Activated CD8-positive, alpha-beta memory T cell treated with anti-CD3 and anti-CD28 coated beads, Interleukin-2, amount 50 U/mL, for 4 hours (primary cell): ENCODE measurements around the gene FABP6.

Experiments used
- DNase-seq: peaks from one replicate; pipeline ENCODE4 v3.0.0-alpha.2; 2020

FABP6 gene

DNA sequence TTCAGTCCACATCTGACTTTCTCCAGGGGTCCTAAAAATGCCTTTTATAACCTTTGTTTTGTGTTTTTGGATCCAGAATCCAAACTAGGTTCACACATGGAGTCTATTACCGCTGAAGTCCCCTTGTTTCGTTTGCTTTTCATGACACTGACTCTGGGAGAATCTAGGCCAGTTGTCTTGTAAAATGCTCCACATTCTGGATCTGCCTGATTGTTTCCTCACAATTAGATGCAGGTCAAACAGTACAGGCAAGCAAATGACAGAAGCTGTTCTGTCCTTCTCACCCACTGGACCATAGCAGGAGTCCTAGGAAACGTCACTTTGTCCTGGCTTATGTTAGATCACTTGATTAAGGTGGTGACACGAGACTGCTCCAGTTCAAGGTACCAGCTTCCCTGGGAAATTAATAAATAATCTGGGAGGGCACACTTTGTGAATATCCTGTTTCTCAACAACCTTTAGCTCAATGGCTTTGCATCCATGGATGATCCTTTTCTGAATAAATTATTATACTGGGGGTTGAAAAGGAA, 34.1 kb downstream of the FABP6 start:
- no peak for DNase-seq

DNA sequence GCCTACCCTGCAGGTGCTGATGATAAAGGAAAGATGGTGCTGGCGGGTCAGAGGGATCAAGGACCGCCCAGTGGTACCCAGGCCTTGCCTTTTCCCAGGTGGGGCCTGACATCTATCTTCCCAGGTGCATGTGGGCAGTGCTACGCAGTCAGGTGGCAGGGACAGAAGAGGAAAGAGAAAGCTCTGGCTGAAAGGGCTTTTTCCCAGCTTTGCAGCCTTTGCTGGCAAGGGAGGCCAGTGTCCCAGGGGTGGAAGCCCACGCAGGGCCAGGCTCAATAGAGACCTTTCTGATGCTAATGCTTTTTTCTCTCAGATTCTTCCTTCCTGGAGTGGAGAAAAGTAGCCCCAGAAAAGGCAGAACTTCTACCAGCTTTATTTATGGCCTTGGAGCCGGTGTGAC, 36.7 kb downstream of the FABP6 start:
- DNase-seq, result no peak

DNA sequence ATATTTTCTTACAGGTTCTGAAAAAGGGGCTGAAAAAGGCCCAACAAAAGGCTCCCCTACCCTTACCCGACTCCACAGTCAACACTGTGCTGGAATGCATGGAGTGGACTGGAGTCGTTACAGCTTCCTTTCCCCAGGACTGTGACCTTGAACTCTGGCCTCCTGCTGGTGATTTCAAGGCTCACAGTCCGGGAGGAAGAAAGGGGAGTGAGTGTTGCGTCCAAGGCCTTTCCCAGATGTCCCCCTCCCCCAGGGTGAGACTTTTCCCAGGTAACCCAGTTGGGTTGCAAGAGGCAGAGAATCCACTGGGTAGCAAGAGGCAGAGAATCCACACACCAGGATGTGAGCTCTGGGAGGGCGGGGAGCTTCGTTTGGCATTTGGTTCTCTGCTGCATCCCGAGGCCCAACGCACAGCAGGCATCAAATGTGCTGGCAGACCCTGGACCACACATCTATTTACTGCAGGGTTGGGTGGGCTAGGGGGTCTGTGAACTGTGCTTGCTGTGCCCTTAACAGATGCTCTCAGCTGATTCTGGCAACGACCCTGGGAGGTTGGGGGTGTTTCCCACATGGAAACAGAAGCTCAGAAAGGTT, 37.5 kb downstream of the FABP6 start:
- DNase-seq, result no peak

DNA sequence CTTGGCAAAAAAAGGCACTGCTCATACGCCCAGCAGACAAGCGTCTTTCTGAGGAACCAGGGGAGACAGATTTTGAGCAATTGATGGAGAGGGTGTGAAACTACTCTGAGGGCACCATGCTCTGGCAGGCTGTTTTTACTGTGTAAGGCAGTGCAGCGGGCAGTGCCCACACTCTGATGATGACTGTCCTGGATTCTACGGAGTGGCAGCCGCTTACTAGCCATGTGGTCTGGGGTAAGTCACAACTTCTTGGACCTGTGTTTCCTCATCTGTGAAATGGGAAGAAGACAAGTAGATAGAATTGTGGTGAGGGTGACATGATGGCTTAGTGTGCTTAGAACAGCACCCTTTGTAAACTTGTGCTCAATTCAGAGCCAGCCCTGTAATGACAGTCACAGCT, 38.8 kb downstream of the FABP6 start:
- DNase-seq, result no peak

DNA sequence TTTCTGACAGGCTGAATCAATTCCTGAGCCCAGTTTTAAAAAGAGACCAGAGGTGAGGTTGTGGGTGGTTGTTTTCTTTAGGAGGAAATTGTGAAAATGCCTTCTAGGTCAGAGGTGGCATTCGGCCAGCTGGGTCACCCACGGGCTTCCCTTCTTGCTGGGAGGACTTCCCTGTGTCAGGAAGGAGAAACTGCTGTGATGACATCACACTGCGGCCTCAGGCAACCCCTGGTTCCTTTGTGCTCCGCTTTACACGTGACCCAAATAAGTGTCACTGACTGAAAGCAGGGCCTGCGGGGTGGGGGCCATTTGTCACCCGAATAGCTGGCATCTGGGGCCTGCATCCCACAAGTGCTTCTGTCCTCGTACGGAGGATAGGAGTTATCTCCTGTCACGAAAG, 39.7 kb downstream of the FABP6 start:
- DNase-seq, result no peak

DNA sequence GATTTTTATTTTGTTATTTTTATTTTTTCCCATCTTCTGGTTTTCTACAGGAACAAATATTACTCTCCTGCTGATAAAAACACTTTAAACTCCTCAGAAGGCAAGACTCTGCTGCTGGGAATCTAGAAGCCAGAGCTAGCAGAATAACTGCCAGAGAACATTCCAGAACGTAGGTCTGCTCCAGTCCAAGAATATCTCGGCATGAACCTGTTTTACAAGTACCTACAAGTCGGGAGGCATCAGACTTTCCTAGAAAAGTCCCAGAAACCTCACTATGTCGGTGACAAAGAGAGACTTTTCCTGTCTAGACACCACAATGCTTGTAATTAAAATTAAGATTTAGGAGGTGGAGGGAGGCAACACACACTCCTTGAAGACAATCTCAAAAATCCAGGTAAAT, 41.4 kb downstream of the FABP6 start:
- no peak for DNase-seq

DNA sequence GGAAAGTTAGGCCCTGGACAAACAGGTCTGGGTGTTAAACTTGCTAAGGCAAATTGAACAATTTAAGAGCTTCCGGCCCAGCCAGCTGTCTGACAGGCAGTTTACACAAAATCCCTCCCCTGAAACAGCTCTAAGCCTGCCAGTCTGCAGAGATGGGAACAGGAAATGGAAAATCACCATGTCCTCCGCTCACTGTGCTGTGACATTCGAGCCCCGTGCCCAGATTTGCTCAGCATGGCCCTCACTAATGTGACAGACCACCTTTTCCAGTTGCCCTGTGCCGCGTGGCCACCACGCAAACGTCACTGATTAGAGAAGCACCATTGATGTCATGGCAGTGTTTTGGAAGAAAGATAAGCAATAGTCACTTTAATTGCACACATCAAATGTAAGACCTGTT, 42.1 kb downstream of the FABP6 start:
- no peak for DNase-seq

DNA sequence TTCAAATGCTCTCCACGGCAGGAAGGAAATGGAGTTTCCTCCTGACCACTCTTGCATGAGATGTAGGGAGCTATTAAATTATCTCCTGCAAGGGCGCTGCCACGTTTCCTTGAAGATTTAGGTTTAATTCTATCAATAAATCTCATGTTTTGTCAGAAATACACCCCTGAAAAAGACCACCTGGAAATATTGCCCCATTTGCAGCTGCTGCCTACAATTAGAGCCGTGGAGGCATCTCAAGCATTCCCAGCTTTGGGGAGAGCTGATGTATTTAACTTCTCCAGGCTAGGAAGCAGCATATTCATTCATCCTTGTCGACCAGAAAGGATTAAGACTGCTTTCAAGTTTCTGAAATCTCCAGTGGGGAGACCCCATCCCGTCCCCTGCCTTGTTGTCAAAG, 42.5 kb downstream of the FABP6 start:
- no peak for DNase-seq

DNA sequence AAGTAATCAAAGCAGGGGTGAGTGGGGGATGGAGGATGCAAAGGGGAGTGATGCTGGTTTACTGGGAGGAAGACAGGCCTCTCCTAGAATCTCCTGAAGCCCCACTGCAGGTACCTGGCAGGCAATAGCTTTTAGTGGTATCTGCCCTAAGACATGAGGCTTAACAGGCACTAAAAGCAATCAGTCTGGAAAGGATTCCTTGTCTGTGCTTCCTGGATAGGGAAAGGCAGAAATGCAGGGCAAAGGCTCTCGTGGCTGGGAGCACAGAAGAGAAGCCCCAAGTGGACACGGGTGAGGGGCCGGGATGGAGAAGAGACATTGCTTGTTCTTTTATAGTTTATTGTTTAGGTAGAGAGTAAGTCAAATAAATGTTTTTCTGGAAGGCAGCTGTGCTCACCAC, 43.0 kb downstream of the FABP6 start:
- DNase-seq, result no peak

DNA sequence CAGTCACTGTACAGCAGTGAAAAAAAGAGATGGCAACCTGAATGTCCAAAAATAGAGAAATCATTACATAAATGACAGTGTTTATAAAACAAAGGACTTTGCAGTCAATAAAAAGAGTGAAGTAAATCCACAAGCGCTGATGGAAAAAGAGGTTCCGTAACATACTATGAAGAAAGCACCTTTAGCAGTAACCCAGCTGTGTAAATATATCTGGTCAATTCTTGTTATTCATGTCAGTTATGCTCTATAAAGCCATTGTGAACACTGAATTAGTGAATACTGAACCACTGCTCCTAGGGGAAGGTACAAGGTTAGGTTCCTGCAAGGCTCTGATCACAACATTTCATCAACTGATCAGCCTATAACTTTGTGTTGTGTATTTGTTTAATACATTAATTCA, 43.6 kb downstream of the FABP6 start:
- DNase-seq, result no peak

DNA sequence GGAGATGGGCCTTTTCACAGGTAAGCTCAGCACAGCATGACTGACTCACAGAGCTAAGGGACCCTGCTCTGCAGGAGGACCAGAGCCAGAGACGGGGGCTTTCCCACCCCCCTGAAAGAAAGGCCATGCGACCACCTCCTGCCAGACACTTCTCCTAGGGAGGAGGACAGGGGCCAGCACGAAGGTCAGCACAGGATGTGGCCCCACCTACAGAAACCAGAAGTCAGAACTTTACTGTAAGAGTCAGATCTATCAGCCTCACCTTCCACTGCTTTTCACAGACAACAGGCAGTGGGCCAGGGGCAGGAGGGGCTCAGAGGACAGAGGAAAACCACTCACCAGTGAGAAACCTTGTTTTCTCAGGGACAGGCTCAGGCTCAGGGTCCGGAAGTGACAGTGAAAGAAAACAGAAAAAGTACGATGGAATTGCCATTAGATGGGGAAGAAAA, 45.2 kb downstream of the FABP6 start:
- DNase-seq, result no peak

DNA sequence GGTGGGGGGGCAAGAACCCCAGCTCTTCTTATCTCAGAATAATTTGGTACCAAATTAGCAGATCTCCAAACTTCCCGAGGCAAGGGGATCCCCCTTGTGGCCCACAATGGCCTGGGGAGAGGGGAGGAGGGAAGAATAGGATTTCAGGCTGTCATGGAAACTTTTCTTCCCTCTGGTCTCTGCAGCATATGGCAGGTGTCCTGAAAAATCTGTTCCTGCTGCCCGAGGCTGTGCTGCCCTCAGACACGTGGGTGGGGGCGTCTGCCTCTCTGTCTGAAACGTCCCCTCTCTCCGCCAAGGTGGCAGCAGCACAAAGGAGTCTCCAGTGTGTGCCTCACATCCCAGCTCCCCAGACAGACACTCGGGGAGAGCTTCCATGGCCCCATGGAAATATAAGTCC, 49.0 kb downstream of the FABP6 start:
- no peak for DNase-seq

DNA sequence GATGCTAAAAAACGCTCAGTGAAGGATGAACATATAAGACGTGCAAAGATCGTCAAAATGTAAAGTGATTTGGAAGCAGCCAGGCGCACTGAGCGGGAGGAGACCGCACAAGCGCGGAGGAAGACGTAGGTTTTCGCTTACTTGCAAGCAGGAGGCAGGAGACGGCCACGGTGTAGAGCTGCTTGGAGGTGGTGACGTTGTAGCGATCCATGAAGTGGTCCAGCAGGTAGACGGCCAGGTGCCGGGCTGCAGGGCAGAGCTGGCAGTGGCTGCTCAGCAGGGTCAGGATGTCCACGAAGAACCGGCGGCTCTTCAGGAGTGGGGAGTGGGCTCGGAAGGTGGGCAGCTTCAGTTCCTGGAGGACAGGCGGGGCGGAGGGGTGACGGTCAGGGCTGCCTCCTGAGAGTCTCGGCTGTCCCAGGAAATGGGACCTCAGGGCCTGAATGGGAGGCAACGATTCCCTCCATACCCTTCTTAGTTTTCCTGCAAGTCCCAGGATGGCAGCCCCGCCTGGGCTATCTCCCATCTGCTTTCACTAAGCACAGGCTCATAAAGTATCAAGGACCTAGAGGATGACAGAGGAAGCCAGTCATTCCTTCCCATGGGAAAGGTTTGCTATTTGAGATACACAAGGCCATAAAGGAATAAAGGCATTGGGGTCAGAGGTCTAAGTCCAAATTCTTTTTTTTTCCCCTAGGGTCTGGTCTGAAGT, 51.2 kb downstream of the FABP6 start:
- DNase-seq, result no peak

DNA sequence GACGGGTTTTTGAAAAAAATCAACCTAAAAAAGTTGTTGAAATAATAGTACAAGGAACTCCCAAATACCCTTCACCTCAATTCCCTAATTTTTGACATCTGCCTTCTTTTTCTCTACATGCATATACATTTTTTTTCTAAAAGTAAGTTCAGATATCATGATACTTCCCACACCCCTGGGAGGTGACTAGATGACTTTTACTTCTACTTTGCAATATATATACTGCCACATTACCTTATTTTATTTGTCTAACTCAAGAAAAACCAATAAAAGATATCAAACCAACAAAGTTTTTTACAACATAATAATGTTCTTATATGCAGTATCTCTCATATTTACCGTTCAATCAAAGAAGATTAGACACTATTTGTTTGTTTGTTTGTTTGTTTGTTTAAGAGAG, 52.0 kb downstream of the FABP6 start:
- no peak for DNase-seq

DNA sequence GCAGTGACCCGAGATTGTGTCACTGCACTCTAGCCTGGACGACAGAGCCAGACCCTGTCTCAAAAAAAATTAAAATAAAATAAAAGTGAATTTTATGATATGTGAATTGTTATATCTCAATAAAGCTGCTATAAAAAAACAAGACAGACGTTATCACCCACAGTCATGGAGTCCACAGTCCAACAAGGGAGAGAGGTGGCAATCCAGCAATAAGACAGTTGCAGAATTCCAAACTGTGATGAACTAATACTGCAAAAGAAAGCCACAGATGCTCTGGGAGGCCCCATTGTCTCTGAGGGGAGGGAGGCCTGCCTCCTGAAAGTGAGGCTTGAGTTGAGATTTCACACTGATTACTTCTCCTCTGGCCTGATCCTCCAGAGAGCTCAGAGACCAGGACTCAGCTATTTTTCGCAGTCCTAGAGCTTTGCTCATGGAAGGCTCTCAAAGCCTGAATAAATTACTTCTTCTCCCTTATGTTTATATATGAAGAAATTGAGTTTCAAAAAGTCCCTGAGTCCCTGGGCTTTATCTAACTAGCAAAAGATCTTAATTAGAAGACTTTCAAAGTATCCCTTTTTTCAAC, 55.1 kb downstream of the FABP6 start:
- DNase-seq, result no peak

DNA sequence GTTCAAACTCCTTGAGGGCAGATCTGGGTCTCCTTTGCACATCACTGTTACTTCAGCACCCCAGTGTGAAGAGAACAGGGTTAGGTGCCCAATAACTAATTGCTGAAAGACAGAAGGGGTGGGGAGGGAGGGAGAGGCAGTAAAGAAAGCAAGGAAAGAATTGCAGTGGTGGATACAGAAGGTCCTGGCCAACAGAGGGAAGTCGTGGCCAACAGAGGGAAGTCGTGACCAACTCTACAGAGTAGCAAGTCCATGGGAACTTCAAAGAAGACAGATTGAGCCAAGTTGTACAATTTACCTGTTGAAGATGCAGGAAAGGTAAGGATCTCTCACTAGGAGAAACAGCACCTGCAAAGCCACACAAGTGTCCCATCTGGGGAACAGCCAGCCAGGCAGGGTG, 56.0 kb downstream of the FABP6 start:
- DNase-seq, result no peak

DNA sequence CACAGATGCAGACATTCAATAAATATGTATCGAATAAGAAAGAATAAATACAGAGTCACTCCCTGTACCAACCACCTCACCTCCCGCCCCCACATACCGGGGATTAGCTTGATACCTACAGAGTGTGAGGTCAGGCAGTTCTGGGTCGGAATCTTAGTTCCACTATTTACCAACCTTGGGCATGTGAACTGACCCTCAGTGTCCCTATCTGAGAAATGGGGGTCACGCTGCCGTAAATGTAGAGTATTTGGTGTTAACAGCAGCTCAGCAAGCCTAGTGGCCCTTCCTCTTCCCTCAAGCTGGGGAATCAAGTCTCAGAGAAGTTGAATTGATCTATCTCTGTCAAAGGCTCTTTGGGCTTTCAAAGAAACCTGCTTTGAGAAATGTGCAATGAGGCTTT, 57.6 kb downstream of the FABP6 start:
- DNase-seq, result no peak

DNA sequence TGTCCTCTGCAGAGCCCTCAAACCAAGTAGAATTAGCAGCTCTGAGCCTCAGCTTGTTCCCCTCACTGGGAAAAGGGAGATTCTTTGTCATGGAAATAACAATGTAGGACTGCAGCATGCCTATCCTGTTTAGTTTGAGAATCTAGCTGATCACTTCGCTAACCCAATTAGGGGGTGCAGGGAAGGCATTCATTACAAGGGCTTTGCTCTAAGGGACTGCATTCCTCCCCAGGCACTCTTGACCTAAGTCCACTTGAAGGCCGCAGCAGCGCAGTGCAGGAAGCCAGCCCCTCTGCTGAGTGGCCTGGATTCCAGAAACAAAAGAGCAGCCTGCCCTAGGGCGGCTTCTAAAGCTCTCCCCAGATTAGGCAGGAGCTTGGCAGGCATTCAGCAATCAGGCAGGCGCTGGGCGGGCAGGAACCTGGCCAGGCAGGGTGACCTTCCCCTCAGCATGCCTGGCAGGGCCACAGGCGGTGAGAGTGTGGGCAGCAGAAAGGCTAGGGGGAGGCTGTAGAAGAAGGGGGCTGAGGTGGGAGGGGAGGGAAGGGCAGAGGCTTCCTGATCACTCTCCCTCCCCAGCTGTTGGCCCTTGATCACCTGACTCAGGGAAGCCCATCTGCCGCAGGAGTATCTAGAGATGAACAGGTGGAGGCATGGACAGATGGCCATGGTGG, 58.2 kb downstream of the FABP6 start:
- no peak for DNase-seq
